Urinary bladder (tissue), 4 donors: ENCODE measurements around the gene THAP9. TPM values are rescaled to one million over a fixed set of nuclear protein-coding genes. Genes with fewer than 3 reads are reported as not detected.

Experiments used
- DNase-seq: peaks from one replicate; pipeline ENCODE4 v3.0.0-alpha.2; 2015; ENCODE audit errors: extremely low spot score
- H3K27ac ChIP-seq: one replicate; pipeline ENCODE4 v1.5.1; 2013; ENCODE audit warnings: low read depth, mild to moderate bottlenecking, moderate library complexity
- H3K36me3 ChIP-seq: one replicate; pipeline ENCODE4 v1.6.1; 2013; ENCODE audit warnings: mild to moderate bottlenecking, moderate library complexity; ENCODE audit not compliant: insufficient read depth
- H3K4me1 ChIP-seq: one replicate; pipeline ENCODE4 v1.6.1; 2013; ENCODE audit warnings: mild to moderate bottlenecking, moderate library complexity; ENCODE audit not compliant: insufficient read depth
- H3K4me3 ChIP-seq: one replicate; pipeline ENCODE4 v1.5.1; 2013; ENCODE audit warnings: low read depth, low read length
- WGBS: extraction: QIAGEN DNeasy Blood & Tissue Kit; methylation state at CpG from one replicate; pipeline ENCODE4 v1.1.7; 2013; 5-methylcytosine and 5-hydroxymethylcytosine counted together
- polyA plus RNA-seq: library from polyadenylated mRNA; stranded (reverse); fragments of 200-250 nt; gene quantifications from one replicate; pipeline ENCODE4 v1.2.3, GENCODE V29; 2013
- total RNA-seq: library from RNA; depleted of rRNA; stranded (reverse); fragments of >200 nt; gene quantifications from one replicate; pipeline ENCODE4 v1.2.3, GENCODE V29; 2014
- donor health status: healthy with polysubstance abuse.
- donor health status: healthy.

Gene THAP9
- total and polyA plus RNA-seq, 2 donors, result 3.4 to 30.3 TPM

GRCh38 chr4:82886147-82886942 is 14.2 kb upstream of the THAP9 start:
- no peaks in the 10 kb centered on the region for H3K36me3 ChIP-seq
- no peak overlapping the region for H3K4me3 ChIP-seq
- WGBS, result 31% methylated on average over 5 of the region's 5 CpGs
- DNase-seq, result no peak
- peaks cover 2% of the 10 kb centered on the region for H3K4me1 ChIP-seq
- no peak overlapping the region for H3K27ac ChIP-seq

GRCh38 chr4:82889287-82889686 is 11.2 kb upstream of the THAP9 start:
- Histone ChIP-seq H3K36me3 (no peaks in the 10 kb centered on the region), H3K27ac (no peak overlapping the region), H3K4me1 (peaks cover 2% of the 10 kb centered on the region), H3K4me3 (no peak overlapping the region)
- DNase-seq, result no peak
- 62% methylated on average over 6 of the region's 6 CpGs for WGBS

GRCh38 chr4:82890528-82890900 is 10.0 kb upstream of the THAP9 start:
- WGBS, result under 1% methylated on average over 16 of the region's 16 CpGs
- no peaks in the 10 kb centered on the region for H3K36me3 ChIP-seq
- H3K27ac ChIP-seq, result peak overlapping the region; percentile 97
- peak overlapping the region; percentile 75 for H3K4me3 ChIP-seq
- peak; percentile 31 for DNase-seq
- H3K4me1 ChIP-seq, result peaks cover 2% of the 10 kb centered on the region

- Histone ChIP-seq H3K4me3 (peak within 1 kb of the TSS; percentile 75), H3K36me3 (no peaks in the 10 kb centered on the region), H3K4me1 (peaks cover 2% of the 10 kb centered on the region), H3K27ac (peak within 1 kb of the TSS; percentile 99)
- WGBS, result under 1% methylated on average over 71 of the region's 71 CpGs
- DNase-seq, result peak; percentile 84
Measured at GRCh38 chr4:82890901-82891706, 9.4 kb upstream of the THAP9 start, which contains the start of gene SEC31A. Gene SEC31A (minus strand): TSS chr4:82891153. CDS start chr4:82881936, 9,217 bp downstream.

- H3K36me3 ChIP-seq, result no peaks in the 10 kb centered on the region
- DNase-seq, result no peak
- peak overlapping the region; percentile 75 for H3K4me3 ChIP-seq
- WGBS, result 27% methylated on average over 7 of the region's 7 CpGs
- H3K4me1 ChIP-seq, result no peaks in the 10 kb centered on the region
- peak overlapping the region; percentile 99 for H3K27ac ChIP-seq
Measured at GRCh38 chr4:82891707-82892466, 8.6 kb upstream of the THAP9 start.

GRCh38 chr4:82892467-82892802 is 8.1 kb upstream of the THAP9 start:
- no peak for DNase-seq
- WGBS, result 66% methylated on average over 1 of the region's 1 CpG
- Histone ChIP-seq H3K27ac (no peak overlapping the region), H3K36me3 (no peaks in the 10 kb centered on the region), H3K4me1 (no peaks in the 10 kb centered on the region), H3K4me3 (no peak overlapping the region)

- no peak for DNase-seq
- Histone ChIP-seq H3K4me3 (no peak overlapping the region), H3K36me3 (no peaks in the 10 kb centered on the region), H3K4me1 (no peaks in the 10 kb centered on the region), H3K27ac (no peak overlapping the region)
- WGBS, result 89% methylated on average over 3 of the region's 3 CpGs
Measured at GRCh38 chr4:82893942-82894341, 6.6 kb upstream of the THAP9 start.

- H3K4me3 ChIP-seq, result no peak overlapping the region
- no peak overlapping the region for H3K27ac ChIP-seq
- WGBS, result 87% methylated on average over 1 of the region's 1 CpG
- H3K4me1 ChIP-seq, result no peaks in the 10 kb centered on the region
- H3K36me3 ChIP-seq, result no peaks in the 10 kb centered on the region
- no peak for DNase-seq
Measured at GRCh38 chr4:82896755-82897154, 3.8 kb upstream of the THAP9 start.

GRCh38 chr4:82898322-82899243 is 2.0 kb upstream of the THAP9 start:
- 48% methylated on average over 7 of the region's 7 CpGs for WGBS
- H3K27ac ChIP-seq, result no peak overlapping the region
- DNase-seq, result no peak
- no peak overlapping the region for H3K4me3 ChIP-seq
- H3K4me1 ChIP-seq, result no peaks in the 10 kb centered on the region
- no peaks in the 10 kb centered on the region for H3K36me3 ChIP-seq

GRCh38 chr4:82899374-82900065 is 1.0 kb upstream of the THAP9 start:
- H3K27ac ChIP-seq, result peak overlapping the region; percentile 93
- WGBS, result under 1% methylated on average over 4 of the region's 4 CpGs
- H3K4me1 ChIP-seq, result no peaks in the 10 kb centered on the region
- no peaks in the 10 kb centered on the region for H3K36me3 ChIP-seq
- DNase-seq, result no peak
- H3K4me3 ChIP-seq, result peak overlapping the region; percentile 65

- under 1% methylated on average over 14 of the region's 14 CpGs for WGBS
- no peaks in the 10 kb centered on the region for H3K4me1 ChIP-seq
- H3K27ac ChIP-seq, result peak overlapping the region; percentile 93
- H3K4me3 ChIP-seq, result peak overlapping the region; percentile 65
- H3K36me3 ChIP-seq, result no peaks in the 10 kb centered on the region
- no peak for DNase-seq
Measured at GRCh38 chr4:82900066-82900410, 497 bp upstream of the THAP9 start.

- no peak for DNase-seq
- Histone ChIP-seq H3K4me3 (peak overlapping the region; percentile 47), H3K36me3 (no peaks in the 10 kb centered on the region), H3K27ac (peak overlapping the region; percentile 99), H3K4me1 (no peaks in the 10 kb centered on the region)
- under 1% methylated on average over 8 of the region's 8 CpGs for WGBS
Measured at GRCh38 chr4:82901183-82901718, 716 bp downstream of the THAP9 start.
